ENCODE measurements around the gene PKDREJ.
"Not testable (repeated sequence)": the region's sequence is repeated elsewhere in the genome, so short reads cannot be mapped to it uniquely, and the experiment has no call there.

Gene PKDREJ

GRCh38 chr22:46272762-46273431 is 9.8 kb upstream of the PKDREJ start:
- in situ Hi-C loops (cut with MboI; ENCODE audit: low sequenced_read_pairs) = no loop called here

- in situ Hi-C loops (cut with MboI; ENCODE audit: low sequenced_read_pairs) = no loop called here
These were observed 9.1 kb upstream of the PKDREJ start for GRCh38 chr22:46272196-46272595.

GRCh38 chr22:46269564-46269963 is 6.4 kb upstream of the PKDREJ start:
- in situ Hi-C loops (cut with MboI; ENCODE audit: low sequenced_read_pairs) = no loop called here

DNA sequence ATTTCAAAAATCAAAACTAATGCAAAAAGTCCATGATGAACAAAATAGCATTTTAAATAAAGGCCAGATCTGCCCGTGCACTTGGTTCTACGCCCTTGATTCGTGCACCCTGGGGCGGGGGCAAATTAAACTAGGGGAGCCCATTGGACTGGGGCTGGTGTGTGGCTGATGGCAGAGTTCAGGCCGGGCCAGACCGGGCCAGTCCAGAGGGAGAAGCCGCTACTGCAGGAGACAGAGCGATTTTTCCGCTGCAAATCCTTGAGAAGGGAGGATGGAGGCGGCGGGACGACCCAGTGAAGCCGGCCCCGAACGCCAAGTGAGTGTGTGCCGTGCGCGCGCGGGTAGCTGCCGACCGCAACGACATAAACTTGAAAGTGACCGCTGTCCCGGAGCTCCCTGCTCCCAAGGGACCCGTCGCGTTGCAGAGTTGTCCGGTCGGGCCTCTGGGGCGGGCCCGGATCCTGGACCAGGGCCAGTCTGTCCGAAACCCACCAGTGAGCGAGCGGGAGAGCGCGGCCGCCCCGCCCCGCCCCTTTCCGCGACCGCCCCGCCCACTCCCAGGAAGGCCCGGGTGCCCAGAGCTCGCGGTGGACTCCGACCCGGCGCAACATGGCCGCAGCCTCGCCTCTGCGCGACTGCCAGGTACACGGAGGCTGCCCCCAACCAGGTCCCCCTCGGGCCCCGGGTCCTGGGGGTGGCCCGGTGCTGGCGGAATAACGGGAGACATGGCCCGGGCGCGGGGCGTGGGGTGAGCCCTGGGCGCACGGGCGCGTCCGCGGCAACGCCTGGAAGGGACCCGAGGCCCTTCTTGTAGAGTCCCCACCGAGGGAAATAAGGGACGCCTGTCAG is 4.5 kb upstream of the PKDREJ start, which contains the start of gene TTC38:
Gene TTC38, plus strand, starts transcription at position 578 of the 849 bp plus-strand sequence. Its CDS starts 32 bp downstream, at position 610.
- in situ Hi-C loops (cut with MboI; ENCODE audit: low sequenced_read_pairs) = no loop called here

- in situ Hi-C loops (cut with MboI; ENCODE audit: low sequenced_read_pairs) = not testable (repeated sequence)
These were observed 2.5 kb upstream of the PKDREJ start for GRCh38 chr22:46265627-46266026.

- in situ Hi-C loops (cut with MboI; ENCODE audit: low sequenced_read_pairs) = not testable (repeated sequence)
These were observed 1.4 kb upstream of the PKDREJ start for GRCh38 chr22:46264520-46264919.

GRCh38 chr22:46262449-46263215 is 511 bp downstream of the PKDREJ start:
- in situ Hi-C loops (cut with MboI; ENCODE audit: low sequenced_read_pairs) = no loop called here

- in situ Hi-C loops (cut with MboI; ENCODE audit: low sequenced_read_pairs) = no loop called here
These were observed 3.1 kb downstream of the PKDREJ start for GRCh38 chr22:46260038-46260437.

DNA sequence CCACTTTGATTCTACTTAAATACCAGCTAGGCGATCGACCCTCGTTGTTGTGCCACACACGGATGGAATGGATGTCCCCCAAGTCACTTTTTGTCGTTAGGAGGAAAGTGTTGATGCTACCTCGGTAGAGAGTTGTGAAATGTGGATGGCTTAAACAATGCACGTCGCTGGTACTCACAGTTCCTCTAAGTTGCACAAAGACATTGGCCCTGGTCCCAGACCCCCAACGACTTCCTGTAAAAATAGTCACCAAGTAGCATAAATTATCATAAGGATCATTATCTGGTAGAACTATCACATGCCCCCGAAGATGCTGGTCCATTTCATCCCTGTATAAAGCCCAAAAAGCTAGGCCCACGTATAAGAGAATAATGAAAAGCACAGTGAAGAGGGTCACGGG is 3.8 kb downstream of the PKDREJ start:
- in situ Hi-C loops (cut with MboI; ENCODE audit: low sequenced_read_pairs) = no loop called here

DNA sequence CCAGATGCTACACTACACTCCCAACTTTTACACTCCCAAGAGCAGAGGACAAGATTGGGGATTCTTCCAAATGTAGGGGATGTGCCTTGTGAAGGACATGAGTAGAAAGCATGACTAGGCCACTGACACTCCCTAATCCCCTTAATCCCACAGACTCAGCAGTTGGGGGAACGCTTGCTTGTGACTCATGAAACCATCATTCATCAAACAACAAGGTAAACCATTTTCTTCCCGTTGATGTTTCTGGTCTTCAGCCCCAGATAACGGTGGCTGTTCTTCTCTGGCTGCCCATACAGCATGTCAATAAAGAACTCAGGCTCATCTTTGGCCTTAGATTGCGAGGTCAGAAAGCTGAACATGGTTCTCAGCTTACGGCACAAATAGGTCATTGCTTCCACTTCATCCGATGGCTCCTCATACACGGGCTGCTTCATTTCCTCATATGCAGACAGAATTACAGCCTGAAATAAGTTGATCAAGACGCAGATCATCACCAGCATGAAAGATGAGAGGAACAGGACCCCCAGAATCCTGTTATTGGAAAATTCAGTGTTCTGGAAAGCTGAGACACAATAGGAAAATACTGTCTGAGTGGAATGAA is 6.7 kb downstream of the PKDREJ start:
- in situ Hi-C loops (cut with MboI; ENCODE audit: low sequenced_read_pairs) = no loop called here

GRCh38 chr22:46251816-46252380 is 11.2 kb downstream of the PKDREJ start:
- in situ Hi-C loops (cut with MboI; ENCODE audit: low sequenced_read_pairs) = no loop called here

DNA sequence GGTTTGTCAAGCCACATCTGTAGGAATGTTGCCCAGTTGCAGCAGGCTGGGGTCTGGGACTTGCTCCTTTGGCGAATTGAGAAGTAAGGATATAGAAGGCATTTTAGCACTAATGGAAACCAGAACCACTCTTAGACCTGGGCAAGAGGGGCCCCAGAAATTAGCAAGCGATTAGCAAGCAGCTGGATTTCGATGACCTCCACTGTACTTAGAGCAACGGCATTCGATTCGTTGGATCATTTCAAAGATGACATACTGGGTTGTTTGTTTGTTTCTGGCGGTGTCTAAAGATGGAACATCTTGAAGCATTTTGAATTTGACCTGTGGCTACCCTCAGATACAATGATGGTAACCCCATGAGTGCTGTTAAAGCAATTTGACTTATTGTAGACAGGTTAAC is 11.9 kb downstream of the PKDREJ start:
- in situ Hi-C loops (cut with MboI; ENCODE audit: low sequenced_read_pairs) = no loop called here

DNA sequence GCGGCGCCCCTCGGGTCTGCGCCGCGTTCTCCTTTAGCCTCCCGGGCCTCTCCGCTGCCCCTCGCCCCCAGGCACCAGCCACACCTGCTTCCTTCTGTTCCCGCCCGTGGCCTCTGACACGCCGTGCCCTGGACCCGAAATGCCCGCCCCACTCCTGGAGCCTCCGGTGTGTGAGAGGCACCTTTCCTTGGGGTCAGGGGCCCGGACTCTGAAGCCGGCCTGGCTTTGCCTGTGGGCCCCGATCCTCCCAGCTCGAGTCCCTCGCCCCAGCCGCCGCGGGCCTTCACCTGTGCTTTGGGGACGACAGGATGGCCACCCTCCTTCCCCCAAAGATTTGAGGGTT is 12.4 kb downstream of the PKDREJ start:
- in situ Hi-C loops (cut with MboI; ENCODE audit: low sequenced_read_pairs) = no loop called here

GRCh38 chr22:46250035-46250782 is 12.9 kb downstream of the PKDREJ start, which contains the start of gene CDPF1:
TSS of gene CDPF1 (minus strand) at chr22:46250293. CDS start at chr22:46248284, 2,009 bp downstream.
- in situ Hi-C loops (cut with MboI; ENCODE audit: low sequenced_read_pairs) = no loop called here

GRCh38 chr22:46247443-46247975 is 15.6 kb downstream of the PKDREJ start:
- in situ Hi-C loops (cut with MboI; ENCODE audit: low sequenced_read_pairs) = no loop called here

GRCh38 chr22:46246178-46246577 is 17.0 kb downstream of the PKDREJ start:
- in situ Hi-C loops (cut with MboI; ENCODE audit: low sequenced_read_pairs) = no loop called here

GRCh38 chr22:46245511-46245910 is 17.6 kb downstream of the PKDREJ start:
- in situ Hi-C loops (cut with MboI; ENCODE audit: low sequenced_read_pairs) = no loop called here

- in situ Hi-C loops (cut with MboI; ENCODE audit: low sequenced_read_pairs) = no loop called here
These were observed 18.4 kb downstream of the PKDREJ start for GRCh38 chr22:46244771-46245170.

DNA sequence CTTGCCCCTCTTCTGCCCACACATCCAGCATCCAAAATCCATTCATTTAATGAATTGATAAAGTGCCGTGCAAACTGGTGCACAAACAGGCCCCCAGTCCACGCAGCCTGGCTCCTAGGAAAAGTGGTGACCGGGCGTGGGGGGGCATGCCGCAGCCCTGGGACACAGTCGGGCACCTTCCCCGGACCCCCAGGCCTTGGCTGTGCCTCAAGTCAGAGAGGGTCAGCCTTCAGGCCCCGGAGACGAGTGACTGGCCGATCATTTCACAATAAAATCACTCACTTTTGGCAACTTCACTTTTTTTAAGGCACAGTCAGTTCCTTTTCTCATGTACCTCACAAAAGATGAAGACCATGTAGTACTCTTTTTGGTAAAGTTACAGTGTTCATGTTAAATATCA is 21.1 kb downstream of the PKDREJ start:
- in situ Hi-C loops (cut with MboI; ENCODE audit: low sequenced_read_pairs) = no loop called here

Data from HL-60/S4 treated with retinoic acid at 250 ng/mL for 4 days and 3 days (cell line).